CD14-positive monocyte (primary cell): ENCODE results near the gene TAGLN3. TPM values are rescaled to one million over a fixed set of nuclear protein-coding genes. Genes with fewer than 3 reads are reported as not detected.

Source experiments
- DNase-seq, 3 donors: peaks; one replicate each; pipeline ENCODE4 v3.0.0-alpha.2; 2011 to 2022
- H2AFZ ChIP-seq: 2 replicates; pipeline ENCODE4 v1.6.0; 2012; ENCODE audit warnings: mild to moderate bottlenecking, low read depth, low read length, inconsistent platforms; ENCODE audit not compliant: insufficient read depth, poor library complexity, severe bottlenecking
- H3K27ac ChIP-seq, 2 donors: 1 replicate in 1 of 2; 2 replicates in 1 of 2; pipeline ENCODE4 v1.5.1; 2012 to 2013; ENCODE audit warnings: low read length in 2 of 2, control low read depth in 1 of 2, inconsistent platforms in 1 of 2, low read depth in 1 of 2, mild to moderate bottlenecking in 1 of 2
- H3K27me3 ChIP-seq, 2 donors: one replicate each; pipeline versions ENCODE4 v1.6.0 to v1.6.1; 2011 to 2013; ENCODE audit warnings: low read length in 2 of 2; ENCODE audit not compliant: control insufficient read depth in 2 of 2, insufficient read depth in 2 of 2
- H3K36me3 ChIP-seq, 2 donors: replicated peaks in 1 of 2; 1 replicate in 1 of 2; 2 replicates in 1 of 2; pipeline versions ENCODE4 v1.5.1 to v1.6.1; 2012 to 2013; ENCODE audit warnings: low read length in 2 of 2, control low read depth in 1 of 2, inconsistent platforms in 1 of 2, mild to moderate bottlenecking in 1 of 2; ENCODE audit not compliant: insufficient read depth in 2 of 2, control insufficient read depth in 1 of 2
- H3K4me1 ChIP-seq, 2 donors: 1 replicate in 1 of 2; 2 replicates in 1 of 2; pipeline versions ENCODE4 v1.5.1 to v1.6.1; 2012 to 2013; ENCODE audit warnings: low read length in 2 of 2, control low read depth in 1 of 2, inconsistent platforms in 1 of 2, mild to moderate bottlenecking in 1 of 2, moderate library complexity in 1 of 2; ENCODE audit not compliant: insufficient read depth in 2 of 2, control insufficient read depth in 1 of 2
- H3K4me2 ChIP-seq: replicated peaks from 2 replicates; pipeline ENCODE3; 2012; ENCODE audit warnings: low read length, moderate library complexity, mild to moderate bottlenecking; ENCODE audit not compliant: poor library complexity, severe bottlenecking; ENCODE audit errors: extremely low read depth
- H3K4me3 ChIP-seq, 3 experiments: fragments of 200-600 bp in 1 of 3; sonication (generic) in 1 of 3; replicated peaks in 1 of 3; 1 replicate in 2 of 3; 2 replicates in 1 of 3; pipeline ENCODE4 v1.5.1; 2011 to 2013; ENCODE audit warnings: low read length in 3 of 3, mild to moderate bottlenecking in 3 of 3, control low read depth in 2 of 3, low read depth in 2 of 3, inconsistent platforms in 1 of 3, moderate library complexity in 1 of 3
- H3K79me2 ChIP-seq: 2 replicates; pipeline ENCODE4 v1.6.0; 2012; ENCODE audit warnings: mild to moderate bottlenecking, control low read depth, inconsistent platforms, low read length, moderate library complexity; ENCODE audit not compliant: insufficient read depth
- H3K9ac ChIP-seq: 2 replicates; pipeline ENCODE4 v1.6.0; 2017; ENCODE audit warnings: low read length, mild to moderate bottlenecking; ENCODE audit not compliant: insufficient read depth, poor library complexity, severe bottlenecking
- H3K9me3 ChIP-seq, 2 donors: replicated peaks in 1 of 2; 1 replicate in 1 of 2; 2 replicates in 1 of 2; pipeline versions ENCODE4 v1.5.1 to v1.6.1; 2012 to 2013; ENCODE audit warnings: low read length in 2 of 2, control low read depth in 1 of 2; ENCODE audit not compliant: control insufficient read depth in 1 of 2, insufficient read depth in 1 of 2
- H4K20me1 ChIP-seq: 2 replicates; pipeline ENCODE4 v1.6.0; 2012; ENCODE audit warnings: mild to moderate bottlenecking, low read length, control low read depth, moderate library complexity; ENCODE audit not compliant: insufficient read depth
- H3K27ac Mint-ChIP-seq, 7 donors: one replicate each; pipeline ENCODE4 v1.8.0; 2020; ENCODE audit warnings: mild to moderate bottlenecking in 7 of 7, mixed read lengths in 7 of 7, moderate library complexity in 6 of 7, inconsistent platforms in 2 of 7
- H3K27me3 Mint-ChIP-seq, 3 donors: one replicate each; pipeline ENCODE4 v1.8.0; 2021 to 2022; ENCODE audit warnings: low read depth in 3 of 3, mild to moderate bottlenecking in 3 of 3, mixed read lengths in 3 of 3, moderate library complexity in 3 of 3, inconsistent platforms in 1 of 3
- H3K36me3 Mint-ChIP-seq, 2 donors: one replicate each; pipeline ENCODE4 v1.8.0; 2020; ENCODE audit warnings: mixed read lengths in 2 of 2, inconsistent platforms in 1 of 2, mild to moderate bottlenecking in 1 of 2
- H3K4me1 Mint-ChIP-seq: one replicate; pipeline ENCODE4 v1.8.0; 2020; ENCODE audit warnings: mild to moderate bottlenecking, mixed read lengths
- H3K4me3 Mint-ChIP-seq, 2 donors: one replicate each; pipeline ENCODE4 v1.8.0; 2020; ENCODE audit warnings: mild to moderate bottlenecking in 2 of 2, mixed read lengths in 2 of 2, moderate library complexity in 1 of 2
- H3K9me3 Mint-ChIP-seq, 7 donors: one replicate each; pipeline ENCODE4 v1.8.0; 2020 to 2022; ENCODE audit warnings: mixed read lengths in 7 of 7, mild to moderate bottlenecking in 6 of 7, moderate library complexity in 6 of 7, inconsistent platforms in 2 of 7
- WGBS: methylation state at CpG from one replicate; pipeline ENCODE4 v1.1.5; 2013; ENCODE audit warnings: missing lambda C conversion rate; ENCODE audit not compliant: insufficient coverage; 5-methylcytosine and 5-hydroxymethylcytosine counted together
- intact Hi-C, 2 donors: fragments of 100-400 bp; cut with micrococcal nuclease; formaldehyde crosslinking; loops; one replicate each; pipeline versions ENCODE4 v1.15.0 to v1.15.1; 2023
- polyA plus RNA-seq, 3 donors: library from polyadenylated mRNA; depleted of rRNA in 1 of 3; unstranded in 2 of 3; stranded (reverse) in 1 of 3; fragments of 300-500 nt in 2 of 3; fragments of >200 nt in 1 of 3; fragmentation: Illumina TruSeq in 2 of 3; gene quantifications; 1 replicate in 2 of 3; 2 replicates in 1 of 3; pipeline ENCODE4 v1.2.3, GENCODE V29; 2012 to 2021
- TF ChIP-seq, protein P1 (sequence below): fragments of 200-600 bp; IDR thresholded peaks from one replicate; pipeline ENCODE4 v1.8.0; 2022; ENCODE audit warnings: antibody characterized with exemption, mild to moderate bottlenecking

The TAGLN3 gene
- polyA plus RNA-seq, 3 donors, result not detected

GRCh38 chr3:112002096-112002971, 3.6 kb downstream of the TAGLN3 start:
- no peak overlapping the region for H3K4me3 Mint-ChIP-seq
- peaks cover 29 to 30% of the 10 kb centered on the region in 2 donors for H3K27me3 ChIP-seq
- 100% methylated on average over 2 of the region's 8 CpGs for WGBS
- H2AFZ ChIP-seq, result no peak overlapping the region
- peak overlapping the region in 1 of 7 donors; percentile 31 for H3K27ac Mint-ChIP-seq
- H3K4me3 ChIP-seq, result no peak overlapping the region
- H3K9ac ChIP-seq, result no peak overlapping the region
- no peaks in the 10 kb centered on the region for H3K36me3 Mint-ChIP-seq
- H3K27me3 Mint-ChIP-seq, result peaks cover 35 to 50% (median 42%) of the 10 kb centered on the region in 3 donors
- H3K36me3 ChIP-seq, result no peaks in the 10 kb centered on the region
- intact Hi-C loops, result no loop called here
- peaks cover 11 to 12% of the 10 kb centered on the region in 2 donors for H3K4me1 ChIP-seq
- TF ChIP-seq, protein P1, sequence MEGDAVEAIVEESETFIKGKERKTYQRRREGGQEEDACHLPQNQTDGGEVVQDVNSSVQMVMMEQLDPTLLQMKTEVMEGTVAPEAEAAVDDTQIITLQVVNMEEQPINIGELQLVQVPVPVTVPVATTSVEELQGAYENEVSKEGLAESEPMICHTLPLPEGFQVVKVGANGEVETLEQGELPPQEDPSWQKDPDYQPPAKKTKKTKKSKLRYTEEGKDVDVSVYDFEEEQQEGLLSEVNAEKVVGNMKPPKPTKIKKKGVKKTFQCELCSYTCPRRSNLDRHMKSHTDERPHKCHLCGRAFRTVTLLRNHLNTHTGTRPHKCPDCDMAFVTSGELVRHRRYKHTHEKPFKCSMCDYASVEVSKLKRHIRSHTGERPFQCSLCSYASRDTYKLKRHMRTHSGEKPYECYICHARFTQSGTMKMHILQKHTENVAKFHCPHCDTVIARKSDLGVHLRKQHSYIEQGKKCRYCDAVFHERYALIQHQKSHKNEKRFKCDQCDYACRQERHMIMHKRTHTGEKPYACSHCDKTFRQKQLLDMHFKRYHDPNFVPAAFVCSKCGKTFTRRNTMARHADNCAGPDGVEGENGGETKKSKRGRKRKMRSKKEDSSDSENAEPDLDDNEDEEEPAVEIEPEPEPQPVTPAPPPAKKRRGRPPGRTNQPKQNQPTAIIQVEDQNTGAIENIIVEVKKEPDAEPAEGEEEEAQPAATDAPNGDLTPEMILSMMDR, result no peak
- H4K20me1 ChIP-seq, result no peaks in the 10 kb centered on the region
- no peaks in the 10 kb centered on the region for H3K79me2 ChIP-seq
- no peak overlapping the region for H3K4me2 ChIP-seq
- H3K27ac ChIP-seq, result no peak overlapping the region
- H3K9me3 Mint-ChIP-seq, result peaks cover 0 to 3% (median 0%) of the 10 kb centered on the region in 7 donors
- DNase-seq, result peak in 1 of 3 donors; percentile 14
- peaks cover 0 to 5% of the 10 kb centered on the region in 2 donors for H3K9me3 ChIP-seq
- peaks cover 20% of the 10 kb centered on the region for H3K4me1 Mint-ChIP-seq

- no peak for DNase-seq
- 100% methylated on average over 1 of the region's 4 CpGs for WGBS
Observed at GRCh38 chr3:112003321-112004080, 4.8 kb downstream of the TAGLN3 start.

More at GRCh38 chr3:112003321-112004080, 4.8 kb downstream of the TAGLN3 start:
- H3K27ac Mint-ChIP-seq, result no peak overlapping the region
- H3K4me1 ChIP-seq, result peaks cover 11 to 12% of the 10 kb centered on the region in 2 donors
- peaks cover 19% of the 10 kb centered on the region for H3K4me1 Mint-ChIP-seq
- H3K36me3 ChIP-seq, result no peaks in the 10 kb centered on the region
- TF ChIP-seq, protein P1, result no peak
- no peak overlapping the region for H3K4me3 ChIP-seq
- no peaks in the 10 kb centered on the region for H3K79me2 ChIP-seq
- no peak overlapping the region for H3K9ac ChIP-seq
- H3K4me2 ChIP-seq, result no peak overlapping the region
- H2AFZ ChIP-seq, result no peak overlapping the region
- H3K27me3 ChIP-seq, result peaks cover 22 to 27% of the 10 kb centered on the region in 2 donors
- no peaks in the 10 kb centered on the region for H4K20me1 ChIP-seq
- peaks cover 0 to 5% of the 10 kb centered on the region in 2 donors for H3K9me3 ChIP-seq
- H3K36me3 Mint-ChIP-seq, result no peaks in the 10 kb centered on the region
- H3K9me3 Mint-ChIP-seq, result peaks cover 0 to 3% (median 0%) of the 10 kb centered on the region in 7 donors
- H3K4me3 Mint-ChIP-seq, result no peak overlapping the region
- H3K27me3 Mint-ChIP-seq, result peaks cover 25 to 48% (median 30%) of the 10 kb centered on the region in 3 donors
- no peak overlapping the region for H3K27ac ChIP-seq
- intact Hi-C loops, result no loop called here
